Naive B cell (primary cell): ENCODE measurements around the gene KLHL25. TPM values are rescaled to one million over a fixed set of nuclear protein-coding genes. Genes with fewer than 3 reads are reported as not detected.

Experiments
- ATAC-seq, 2 donors: fragments of 150-1000 bp; cut with Tn5 transposase; 2 replicates each; pipeline ENCODE4 v1.10.0; 2021; ENCODE audit warnings: low read depth in 2 of 2, mild to moderate bottlenecking in 2 of 2, moderate library complexity in 2 of 2
- DNase-seq: peaks from one replicate; pipeline ENCODE4 v3.0.0; 2022
- H3K27ac Mint-ChIP-seq, 6 donors: one replicate each; pipeline ENCODE4 v1.8.0; 2020 to 2022; ENCODE audit warnings: mild to moderate bottlenecking in 6 of 6, mixed read lengths in 6 of 6, moderate library complexity in 5 of 6, inconsistent platforms in 2 of 6
- H3K27me3 Mint-ChIP-seq, 3 donors: one replicate each; pipeline ENCODE4 v1.8.0; 2021 to 2022; ENCODE audit warnings: mixed read lengths in 3 of 3, mild to moderate bottlenecking in 1 of 3
- H3K36me3 Mint-ChIP-seq, 2 donors: one replicate each; pipeline ENCODE4 v1.8.0; 2020 to 2022; ENCODE audit warnings: mixed read lengths in 2 of 2, inconsistent platforms in 1 of 2, mild to moderate bottlenecking in 1 of 2
- H3K4me1 Mint-ChIP-seq, 3 donors: one replicate each; pipeline ENCODE4 v1.8.0; 2020 to 2022; ENCODE audit warnings: mixed read lengths in 3 of 3, inconsistent platforms in 1 of 3, mild to moderate bottlenecking in 1 of 3, moderate library complexity in 1 of 3
- H3K4me3 Mint-ChIP-seq, 8 donors: one replicate each; pipeline ENCODE4 v1.8.0; 2020 to 2022; ENCODE audit warnings: mild to moderate bottlenecking in 8 of 8, mixed read lengths in 8 of 8, moderate library complexity in 8 of 8, inconsistent platforms in 2 of 8
- H3K9me3 Mint-ChIP-seq, 7 donors: one replicate each; pipeline ENCODE4 v1.8.0; 2020 to 2022; ENCODE audit warnings: mixed read lengths in 7 of 7, mild to moderate bottlenecking in 5 of 7, inconsistent platforms in 2 of 7, moderate library complexity in 1 of 7
- polyA plus RNA-seq, 6 donors: library from polyadenylated mRNA; unstranded; fragments of 300-500 nt; fragmentation: Illumina TruSeq; gene quantifications; one replicate each; pipeline ENCODE4 v1.2.3, GENCODE V29; 2021; ENCODE audit warnings: low read depth in 6 of 6

The KLHL25 gene
- polyA plus RNA-seq, 6 donors from 2014 or later, result 0.21 to 0.63 (median 0.36) TPM

GRCh38 chr15:85749261-85750151, 45.2 kb downstream of the KLHL25 start:
- Mint-ChIP-seq H3K4me3 (peak overlapping the region in 1 of 8 donors; percentile 23), H3K36me3 (peaks cover 0 to 1% of the 10 kb centered on the region in 2 donors), H3K9me3 (no peaks in the 10 kb centered on the region), H3K27me3 (no peaks in the 10 kb centered on the region), H3K27ac (peak overlapping the region in 5 of 6 donors; percentile 31 to 83 (median 79)), H3K4me1 (peaks cover 4 to 6% (median 5%) of the 10 kb centered on the region in 3 donors)
- DNase-seq (no peak), ATAC-seq (no peak)

- Mint-ChIP-seq H3K9me3 (no peaks in the 10 kb centered on the region), H3K36me3 (peaks cover 0 to 9% of the 10 kb centered on the region in 2 donors), H3K4me1 (peaks cover 4 to 6% (median 5%) of the 10 kb centered on the region in 3 donors), H3K27ac (peak overlapping the region in 2 of 6 donors; percentile 41 to 80), H3K4me3 (peak overlapping the region in 1 of 8 donors; percentile 22), H3K27me3 (no peaks in the 10 kb centered on the region)
- DNase-seq, result no peak
- peak in 1 of 2 donors; percentile 16 for ATAC-seq
Measured at GRCh38 chr15:85748729-85749128, 46.0 kb downstream of the KLHL25 start.

- H3K4me3 Mint-ChIP-seq, result no peak overlapping the region
- peaks cover 4 to 6% (median 5%) of the 10 kb centered on the region in 3 donors for H3K4me1 Mint-ChIP-seq
- H3K9me3 Mint-ChIP-seq, result no peaks in the 10 kb centered on the region
- ATAC-seq (no peak), DNase-seq (no peak)
- peaks cover 0 to 14% of the 10 kb centered on the region in 2 donors for H3K36me3 Mint-ChIP-seq
- H3K27ac Mint-ChIP-seq, result peak overlapping the region in 2 of 6 donors; percentile 15 to 83
- no peaks in the 10 kb centered on the region for H3K27me3 Mint-ChIP-seq
Measured at GRCh38 chr15:85748176-85748575, 46.5 kb downstream of the KLHL25 start.

- H3K9me3 Mint-ChIP-seq, result no peaks in the 10 kb centered on the region
- DNase-seq (no peak), ATAC-seq (no peak)
- no peaks in the 10 kb centered on the region for H3K27me3 Mint-ChIP-seq
- H3K27ac Mint-ChIP-seq, result peak overlapping the region in 1 of 6 donors; percentile 11
- peaks cover 0 to 2% (median 0%) of the 10 kb centered on the region in 3 donors for H3K4me1 Mint-ChIP-seq
- H3K4me3 Mint-ChIP-seq, result peak overlapping the region in 1 of 8 donors; percentile 35
- peaks cover 0 to 22% of the 10 kb centered on the region in 2 donors for H3K36me3 Mint-ChIP-seq
Measured at GRCh38 chr15:85746641-85747040, 48.1 kb downstream of the KLHL25 start.

GRCh38 chr15:85745525-85746150, 49.1 kb downstream of the KLHL25 start:
- Mint-ChIP-seq H3K27ac (peak overlapping the region in 3 of 6 donors; percentile 45 to 63 (median 62)), H3K9me3 (no peaks in the 10 kb centered on the region), H3K4me1 (peaks cover 0 to 2% (median 0%) of the 10 kb centered on the region in 3 donors), H3K36me3 (peaks cover 0 to 22% of the 10 kb centered on the region in 2 donors), H3K27me3 (no peaks in the 10 kb centered on the region), H3K4me3 (no peak overlapping the region)
- no peak for DNase-seq
- ATAC-seq, result no peak

GRCh38 chr15:85745023-85745422, 49.7 kb downstream of the KLHL25 start:
- no peak overlapping the region for H3K4me3 Mint-ChIP-seq
- H3K36me3 Mint-ChIP-seq, result peaks cover 0 to 22% of the 10 kb centered on the region in 2 donors
- H3K9me3 Mint-ChIP-seq, result no peaks in the 10 kb centered on the region
- ATAC-seq (no peak), DNase-seq (no peak)
- peak overlapping the region in 1 of 6 donors; percentile 45 for H3K27ac Mint-ChIP-seq
- H3K27me3 Mint-ChIP-seq, result no peaks in the 10 kb centered on the region
- H3K4me1 Mint-ChIP-seq, result peaks cover 0 to 2% (median 0%) of the 10 kb centered on the region in 3 donors

- no peak for DNase-seq
- peaks cover 0 to 24% of the 10 kb centered on the region in 2 donors for H3K36me3 Mint-ChIP-seq
- no peak overlapping the region for H3K4me3 Mint-ChIP-seq
- no peak for ATAC-seq
- H3K4me1 Mint-ChIP-seq, result peaks cover 0 to 2% (median 0%) of the 10 kb centered on the region in 3 donors
- no peaks in the 10 kb centered on the region for H3K27me3 Mint-ChIP-seq
- peak overlapping the region in 2 of 6 donors; percentile 7 to 37 for H3K27ac Mint-ChIP-seq
- no peaks in the 10 kb centered on the region for H3K9me3 Mint-ChIP-seq
Measured at GRCh38 chr15:85744579-85744978, 50.1 kb downstream of the KLHL25 start.

- no peak overlapping the region for H3K4me3 Mint-ChIP-seq
- no peaks in the 10 kb centered on the region for H3K9me3 Mint-ChIP-seq
- H3K27ac Mint-ChIP-seq, result peak overlapping the region in 4 of 6 donors; percentile 45 to 89 (median 84)
- ATAC-seq (no peak), DNase-seq (no peak)
- H3K4me1 Mint-ChIP-seq, result no peaks in the 10 kb centered on the region
- H3K36me3 Mint-ChIP-seq, result peaks cover 0 to 26% of the 10 kb centered on the region in 2 donors
- no peaks in the 10 kb centered on the region for H3K27me3 Mint-ChIP-seq
Measured at GRCh38 chr15:85743392-85744055, 51.2 kb downstream of the KLHL25 start.

- Mint-ChIP-seq H3K27me3 (no peaks in the 10 kb centered on the region), H3K27ac (peak overlapping the region in 4 of 6 donors; percentile 7 to 87 (median 42)), H3K4me3 (peak overlapping the region in 2 of 8 donors; percentile 7 to 42), H3K36me3 (peaks cover 0 to 26% of the 10 kb centered on the region in 2 donors), H3K9me3 (no peaks in the 10 kb centered on the region), H3K4me1 (no peaks in the 10 kb centered on the region)
- DNase-seq (no peak), ATAC-seq (no peak)
Measured at GRCh38 chr15:85742186-85742821, 52.4 kb downstream of the KLHL25 start.

GRCh38 chr15:85741662-85742061, 53.1 kb downstream of the KLHL25 start:
- H3K4me1 Mint-ChIP-seq, result no peaks in the 10 kb centered on the region
- ATAC-seq (no peak), DNase-seq (no peak)
- H3K27me3 Mint-ChIP-seq, result no peaks in the 10 kb centered on the region
- peaks cover 0 to 26% of the 10 kb centered on the region in 2 donors for H3K36me3 Mint-ChIP-seq
- H3K9me3 Mint-ChIP-seq, result no peaks in the 10 kb centered on the region
- H3K27ac Mint-ChIP-seq, result peak overlapping the region in 4 of 6 donors; percentile 45 to 86 (median 68)
- no peak overlapping the region for H3K4me3 Mint-ChIP-seq

- Mint-ChIP-seq H3K36me3 (peaks cover 0 to 26% of the 10 kb centered on the region in 2 donors), H3K4me3 (peak overlapping the region in 2 of 8 donors; percentile 72), H3K27ac (peak overlapping the region in 1 of 6 donors; percentile 20)
Measured at GRCh38 chr15:85741021-85741421, 53.7 kb downstream of the KLHL25 start.

GRCh38 chr15:85737061-85737460, 57.7 kb downstream of the KLHL25 start:
- H3K4me3 Mint-ChIP-seq, result peak overlapping the region in 1 of 8 donors; percentile 15
- H3K4me1 Mint-ChIP-seq, result peaks cover 0 to 5% (median 0%) of the 10 kb centered on the region in 3 donors
- H3K27ac Mint-ChIP-seq, result peak overlapping the region in 1 of 6 donors; percentile 7
- DNase-seq (no peak), ATAC-seq (no peak)
- H3K27me3 Mint-ChIP-seq, result no peaks in the 10 kb centered on the region
- H3K36me3 Mint-ChIP-seq, result peaks cover 32 to 37% of the 10 kb centered on the region in 2 donors
- H3K9me3 Mint-ChIP-seq, result peaks cover 2 to 19% (median 12%) of the 10 kb centered on the region in 7 donors

More at GRCh38 chr15:85741021-85741421, 53.7 kb downstream of the KLHL25 start:
- no peak for DNase-seq
- H3K27me3 Mint-ChIP-seq, result no peaks in the 10 kb centered on the region
- no peaks in the 10 kb centered on the region for H3K4me1 Mint-ChIP-seq
- no peaks in the 10 kb centered on the region for H3K9me3 Mint-ChIP-seq
- no peak for ATAC-seq
